Neutrophil (primary cell): Measurements from ENCODE around the gene KLHL36.

Experiments
- H3K27ac ChIP-seq: fragments of 200-600 bp; sonication (generic); 2 replicates; pipeline ENCODE4 v1.5.1; 2016; ENCODE audit warnings: mild to moderate bottlenecking, moderate library complexity
- H3K27me3 ChIP-seq: fragments of 200-600 bp; sonication (generic); 2 replicates; pipeline ENCODE4 v1.6.0; 2016; ENCODE audit warnings: mild to moderate bottlenecking
- H3K36me3 ChIP-seq: fragments of 200-600 bp; sonication (generic); 2 replicates; pipeline ENCODE4 v1.5.1; 2017
- H3K4me1 ChIP-seq, 2 experiments: fragments of 200-600 bp in 1 of 2; sonication (generic) in 1 of 2; 1 replicate in 1 of 2; 2 replicates in 1 of 2; pipeline versions ENCODE4 v1.5.1 to v1.6.1; 2013 to 2016; ENCODE audit warnings: low read depth in 1 of 2, low read length in 1 of 2, mild to moderate bottlenecking in 1 of 2, moderate library complexity in 1 of 2; ENCODE audit not compliant: control insufficient read depth in 1 of 2, insufficient read depth in 1 of 2
- H3K4me3 ChIP-seq, 2 experiments: fragments of 200-600 bp in 1 of 2; sonication (generic) in 1 of 2; 1 replicate in 1 of 2; 2 replicates in 1 of 2; pipeline ENCODE4 v1.5.1; 2013 to 2016; ENCODE audit warnings: low read depth in 1 of 2, low read length in 1 of 2, mild to moderate bottlenecking in 1 of 2, moderate library complexity in 1 of 2
- H3K9me3 ChIP-seq: fragments of 200-600 bp; sonication (generic); 2 replicates; pipeline ENCODE4 v1.5.1; 2016
- CTCF ChIP-seq: fragments of 200-600 bp; sonication (generic); IDR thresholded peaks from 2 replicates; pipeline ENCODE4 v1.5.1; 2016; ENCODE audit warnings: antibody characterized with exemption

KLHL36 gene

GRCh38 chr16:84604477-84605013, 43.8 kb upstream of the KLHL36 start:
- Histone ChIP-seq H3K4me3 (peak overlapping the region in 1 of 2 experiments; percentile 80), H3K4me1 (peaks cover 94 to 97% of the 10 kb centered on the region in 2 experiments), H3K36me3 (peaks cover 36% of the 10 kb centered on the region), H3K27me3 (no peaks in the 10 kb centered on the region), H3K9me3 (no peaks in the 10 kb centered on the region), H3K27ac (peak overlapping the region; percentile 93)
- no peak for TF ChIP-seq CTCF

GRCh38 chr16:84605339-84605848, 42.9 kb upstream of the KLHL36 start:
- Histone ChIP-seq H3K4me1 (peaks cover 97 to 100% of the 10 kb centered on the region in 2 experiments), H3K27ac (peak overlapping the region; percentile 93), H3K9me3 (no peaks in the 10 kb centered on the region), H3K27me3 (no peaks in the 10 kb centered on the region), H3K4me3 (peak overlapping the region in 1 of 2 experiments; percentile 80), H3K36me3 (peaks cover 40% of the 10 kb centered on the region)
- TF ChIP-seq CTCF, result no peak

- peak overlapping the region; percentile 93 for H3K27ac ChIP-seq
- H3K9me3 ChIP-seq, result no peaks in the 10 kb centered on the region
- H3K36me3 ChIP-seq, result peaks cover 47% of the 10 kb centered on the region
- H3K27me3 ChIP-seq, result no peaks in the 10 kb centered on the region
- peak overlapping the region; percentile 56 to 60 for H3K4me3 ChIP-seq
- no peak for TF ChIP-seq CTCF
- H3K4me1 ChIP-seq, result peaks cover 97 to 100% of the 10 kb centered on the region in 2 experiments
These were observed 42.0 kb upstream of the KLHL36 start for GRCh38 chr16:84606081-84606875.

GRCh38 chr16:84607061-84607460, 41.2 kb upstream of the KLHL36 start:
- peaks cover 97 to 100% of the 10 kb centered on the region in 2 experiments for H3K4me1 ChIP-seq
- H3K9me3 ChIP-seq, result no peaks in the 10 kb centered on the region
- no peak for TF ChIP-seq CTCF
- no peaks in the 10 kb centered on the region for H3K27me3 ChIP-seq
- H3K4me3 ChIP-seq, result peak overlapping the region; percentile 56 to 60
- H3K27ac ChIP-seq, result peak overlapping the region; percentile 93
- H3K36me3 ChIP-seq, result peaks cover 48% of the 10 kb centered on the region

DNA sequence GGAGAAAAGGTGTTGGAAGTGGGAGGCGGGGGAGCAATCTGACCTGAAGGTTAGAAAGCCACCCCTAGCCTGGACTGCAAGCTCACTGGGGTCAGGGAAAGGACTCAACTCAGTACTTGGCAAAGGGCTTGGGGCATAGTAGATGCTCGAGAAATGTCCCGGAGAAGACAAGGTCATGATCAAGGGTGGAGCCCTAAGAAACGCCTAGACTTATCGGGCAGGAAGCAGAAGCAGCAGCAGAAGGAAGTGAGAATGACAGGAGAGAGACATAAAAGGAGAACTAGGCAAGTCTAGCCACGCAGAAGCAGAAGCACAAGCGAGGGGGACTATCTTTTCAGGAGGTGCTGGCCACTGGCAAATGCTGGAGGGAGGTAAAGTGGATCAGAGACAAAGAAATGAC, 40.6 kb upstream of the KLHL36 start:
- Histone ChIP-seq H3K4me1 (peaks cover 97 to 100% of the 10 kb centered on the region in 2 experiments), H3K9me3 (no peaks in the 10 kb centered on the region), H3K4me3 (peak overlapping the region; percentile 56 to 60), H3K36me3 (peaks cover 55% of the 10 kb centered on the region), H3K27ac (peak overlapping the region; percentile 93), H3K27me3 (no peaks in the 10 kb centered on the region)
- TF ChIP-seq CTCF, result no peak
